H1 (cell line): Measurements from ENCODE around the gene CBL. TPM values are rescaled to one million over a fixed set of nuclear protein-coding genes. Genes with fewer than 3 reads are reported as not detected.

ENCODE experiments used
- ATF3 ChIP-seq: IDR thresholded peaks from 2 replicates; pipeline ENCODE4 v1.6.1; 2011; ENCODE audit warnings: low read depth, mild to moderate bottlenecking, low read length; ENCODE audit not compliant: insufficient read depth
- CBX8 ChIP-seq: fragments of 300-800, 300-1000 bp; sonication (generic); IDR thresholded peaks from 2 replicates; pipeline ENCODE4 v1.7.1; 2016; ENCODE audit warnings: low read depth, low read length, borderline replicate concordance
- CHD7 ChIP-seq: fragments of 300-600 bp; sonication (generic); IDR thresholded peaks from 2 replicates; pipeline ENCODE4 v1.7.1; 2012; ENCODE audit warnings: low read length, moderate library complexity, mild to moderate bottlenecking, inconsistent platforms; ENCODE audit not compliant: insufficient replicate concordance
- CREB1 ChIP-seq: IDR thresholded peaks from 2 replicates; pipeline ENCODE4 v1.6.1; 2012; ENCODE audit warnings: inconsistent platforms
- SIX5 ChIP-seq: IDR thresholded peaks from 2 replicates; pipeline ENCODE4 v1.6.1; 2011; ENCODE audit warnings: mild to moderate bottlenecking, low read depth, low read length
- SP1 ChIP-seq: IDR thresholded peaks from 2 replicates; pipeline ENCODE4 v1.6.1; 2011; ENCODE audit warnings: low read depth, low read length
- SP4 ChIP-seq: IDR thresholded peaks from 2 replicates; pipeline ENCODE4 v1.6.1; 2012; ENCODE audit warnings: low read length, inconsistent platforms
- SRF ChIP-seq: IDR thresholded peaks from 2 replicates; pipeline ENCODE4 v1.6.1; 2011; ENCODE audit warnings: mild to moderate bottlenecking, low read depth, low read length, moderate library complexity
- ZNF274 ChIP-seq: IDR thresholded peaks from 2 replicates; pipeline ENCODE4 v1.7.0; 2012; ENCODE audit warnings: low read length, borderline replicate concordance; ENCODE audit errors: extremely low read depth
- polyA plus RNA-seq, 7 experiments: library from polyadenylated mRNA; depleted of rRNA in 3 of 7; stranded (reverse) in 5 of 7; unstranded in 2 of 7; fragments of >200 nt in 5 of 7; fragments of 200-250 nt in 2 of 7; gene quantifications; 1 replicate in 5 of 7; 2 replicates in 1 of 7; 4 replicates in 1 of 7; pipeline versions ENCODE4 v1.2.1 to v1.2.3, GENCODE V29; 2011 to 2013; ENCODE audit warnings: missing spikeins in 2 of 7, mixed read lengths in 2 of 7
- total RNA-seq: library from RNA; stranded (reverse); fragmentation: NEBNext Ultra II Directional; extraction: Animal tissue kit (Norgen Biotek cat#: 25700); gene quantifications from 2 replicates; pipeline ENCODE4 v1.2.1, GENCODE V29; 2021

The CBL gene
- total and polyA plus RNA-seq, 2 of the 8 experiments (the other 6 are each of a cell fraction or from before 2014, with no cell fraction given) = 23.1 to 57.8 TPM

GRCh38 chr11:119343726-119344125, 137.6 kb downstream of the CBL start (continued):
- TF ChIP-seq SP4 = no peak
- no peak for TF ChIP-seq SIX5
- TF ChIP-seq CBX8 = no peak
- no peak for TF ChIP-seq ZNF274
- TF ChIP-seq ATF3 = no peak
- no peak for TF ChIP-seq CHD7
- no peak for TF ChIP-seq CREB1
- no peak for TF ChIP-seq SP1
- TF ChIP-seq SRF = no peak
